Measurements from ENCODE around the gene SV2B.
A peak's percentile ranks its signal among the peaks of the same experiment; 100 is the strongest.

The SV2B gene

GRCh38 chr15:91108421-91108820 lies 8.4 kb downstream of the SV2B start:
- DNase-seq, result no peak

- DNase-seq, result no peak
These were observed 9.8 kb downstream of the SV2B start for GRCh38 chr15:91109885-91110284.

GRCh38 chr15:91110407-91110806 lies 10.3 kb downstream of the SV2B start:
- no peak for DNase-seq

GRCh38 chr15:91113030-91113429 lies 13.0 kb downstream of the SV2B start:
- DNase-seq, result peak in 1 of 2 experiments; percentile 49

GRCh38 chr15:91114301-91114700 lies 14.2 kb downstream of the SV2B start:
- DNase-seq, result no peak

- no peak for DNase-seq
These were observed 16.3 kb downstream of the SV2B start for GRCh38 chr15:91116113-91117067.

- no peak for DNase-seq
These were observed 17.3 kb downstream of the SV2B start for GRCh38 chr15:91117375-91117774.

- no peak for DNase-seq
These were observed 18.9 kb downstream of the SV2B start for GRCh38 chr15:91118817-91119590.

- no peak for DNase-seq
These were observed 22.2 kb downstream of the SV2B start for GRCh38 chr15:91122296-91122695.

GRCh38 chr15:91124132-91124531 lies 24.1 kb downstream of the SV2B start:
- no peak for DNase-seq

GRCh38 chr15:91125162-91125561 lies 25.1 kb downstream of the SV2B start:
- no peak for DNase-seq

GRCh38 chr15:91126080-91126479 lies 26.0 kb downstream of the SV2B start:
- no peak for DNase-seq

GRCh38 chr15:91127236-91127955 lies 27.3 kb downstream of the SV2B start:
- no peak for DNase-seq

- no peak for DNase-seq
These were observed 28.0 kb downstream of the SV2B start for GRCh38 chr15:91128016-91128415.

GRCh38 chr15:91129436-91129835 lies 29.4 kb downstream of the SV2B start:
- no peak for DNase-seq

GRCh38 chr15:91132079-91132478 lies 32.0 kb downstream of the SV2B start:
- no peak for DNase-seq

GRCh38 chr15:91133511-91133910 lies 33.5 kb downstream of the SV2B start:
- no peak for DNase-seq

GRCh38 chr15:91135201-91136130 lies 35.4 kb downstream of the SV2B start:
- DNase-seq, result no peak

GRCh38 chr15:91136386-91136923 lies 36.4 kb downstream of the SV2B start:
- DNase-seq, result no peak

GRCh38 chr15:91140601-91141000 lies 40.5 kb downstream of the SV2B start:
- DNase-seq, result no peak

- DNase-seq, result no peak
These were observed 41.0 kb downstream of the SV2B start for GRCh38 chr15:91141097-91141496.
